Astrocyte of the cerebellum (primary cell): ENCODE results near the gene DCTN4.

ENCODE experiments used
- DNase-seq: peaks from one replicate; pipeline ENCODE4 v3.0.0-alpha.2; 2011; ENCODE audit warnings: low read depth
- H3K4me3 ChIP-seq: 2 replicates; pipeline ENCODE4 v1.5.1; 2011; ENCODE audit warnings: mild to moderate bottlenecking, low read depth, low read length, moderate library complexity
- in situ Hi-C: cut with HindIII; loops from 2 replicates; pipeline ENCODE4 v1.10.0; 2017; ENCODE audit warnings: low sequenced_read_pairs
- TF ChIP-seq, protein P1 (sequence below): IDR thresholded peaks from 2 replicates; pipeline ENCODE4 v1.5.1; 2012; ENCODE audit warnings: low read length, low read depth, moderate library complexity, mild to moderate bottlenecking; ENCODE audit errors: missing control alignments

The DCTN4 gene

GRCh38 chr5:150789943-150790611, 31.3 kb upstream of the DCTN4 start:
- peak; percentile 95 for DNase-seq
- in situ Hi-C loops: no loop called here
- TF ChIP-seq, protein P1, sequence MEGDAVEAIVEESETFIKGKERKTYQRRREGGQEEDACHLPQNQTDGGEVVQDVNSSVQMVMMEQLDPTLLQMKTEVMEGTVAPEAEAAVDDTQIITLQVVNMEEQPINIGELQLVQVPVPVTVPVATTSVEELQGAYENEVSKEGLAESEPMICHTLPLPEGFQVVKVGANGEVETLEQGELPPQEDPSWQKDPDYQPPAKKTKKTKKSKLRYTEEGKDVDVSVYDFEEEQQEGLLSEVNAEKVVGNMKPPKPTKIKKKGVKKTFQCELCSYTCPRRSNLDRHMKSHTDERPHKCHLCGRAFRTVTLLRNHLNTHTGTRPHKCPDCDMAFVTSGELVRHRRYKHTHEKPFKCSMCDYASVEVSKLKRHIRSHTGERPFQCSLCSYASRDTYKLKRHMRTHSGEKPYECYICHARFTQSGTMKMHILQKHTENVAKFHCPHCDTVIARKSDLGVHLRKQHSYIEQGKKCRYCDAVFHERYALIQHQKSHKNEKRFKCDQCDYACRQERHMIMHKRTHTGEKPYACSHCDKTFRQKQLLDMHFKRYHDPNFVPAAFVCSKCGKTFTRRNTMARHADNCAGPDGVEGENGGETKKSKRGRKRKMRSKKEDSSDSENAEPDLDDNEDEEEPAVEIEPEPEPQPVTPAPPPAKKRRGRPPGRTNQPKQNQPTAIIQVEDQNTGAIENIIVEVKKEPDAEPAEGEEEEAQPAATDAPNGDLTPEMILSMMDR: no peak
- H3K4me3 ChIP-seq: peak overlapping the region; percentile 10

GRCh38 chr5:150789450-150789849, 30.6 kb upstream of the DCTN4 start:
- H3K4me3 ChIP-seq: no peak overlapping the region
- in situ Hi-C loops: no loop called here
- TF ChIP-seq, protein P1: no peak
- DNase-seq: no peak

DNA sequence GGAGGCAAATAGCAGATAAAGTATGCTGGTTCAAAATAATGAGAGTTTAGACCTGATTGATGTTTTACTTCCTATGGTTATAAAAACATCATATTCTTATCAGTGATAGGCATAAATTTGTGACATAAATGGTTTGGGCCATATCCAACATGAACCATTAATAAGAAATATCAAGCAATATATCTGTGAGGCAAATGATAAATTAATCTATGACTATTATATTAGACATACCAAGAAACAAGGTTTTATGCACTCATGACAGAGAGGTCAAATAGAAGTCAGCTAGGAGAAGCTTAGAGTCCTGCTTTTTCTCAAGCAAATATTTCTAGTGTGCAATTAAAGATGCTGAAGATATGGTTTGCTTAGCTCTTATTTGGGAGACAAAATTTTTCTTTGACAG, 30.2 kb upstream of the DCTN4 start:
- no peak overlapping the region for H3K4me3 ChIP-seq
- in situ Hi-C loops: no loop called here
- DNase-seq: no peak
- TF ChIP-seq, protein P1: no peak

DNA sequence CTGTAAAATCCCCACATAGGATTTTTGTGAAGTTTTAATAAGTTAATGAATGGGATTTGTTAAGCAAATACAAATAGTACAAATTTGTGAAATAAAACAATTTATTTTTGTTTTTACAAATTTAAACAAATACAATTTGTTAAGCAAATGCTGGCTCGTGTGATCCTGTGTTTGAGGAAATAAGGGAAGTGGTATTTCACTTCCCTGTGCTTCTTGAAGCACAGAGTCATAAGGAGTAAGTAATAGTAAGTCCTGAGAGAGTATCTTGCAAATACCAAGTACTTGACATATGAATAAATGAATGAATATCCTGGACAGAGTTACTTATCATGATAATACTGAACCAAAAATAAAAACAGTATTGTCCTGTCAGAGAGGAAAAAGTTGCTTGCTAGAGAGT, 28.8 kb upstream of the DCTN4 start:
- DNase-seq: no peak
- H3K4me3 ChIP-seq: no peak overlapping the region
- in situ Hi-C loops: no loop called here
- TF ChIP-seq, protein P1: no peak

DNA sequence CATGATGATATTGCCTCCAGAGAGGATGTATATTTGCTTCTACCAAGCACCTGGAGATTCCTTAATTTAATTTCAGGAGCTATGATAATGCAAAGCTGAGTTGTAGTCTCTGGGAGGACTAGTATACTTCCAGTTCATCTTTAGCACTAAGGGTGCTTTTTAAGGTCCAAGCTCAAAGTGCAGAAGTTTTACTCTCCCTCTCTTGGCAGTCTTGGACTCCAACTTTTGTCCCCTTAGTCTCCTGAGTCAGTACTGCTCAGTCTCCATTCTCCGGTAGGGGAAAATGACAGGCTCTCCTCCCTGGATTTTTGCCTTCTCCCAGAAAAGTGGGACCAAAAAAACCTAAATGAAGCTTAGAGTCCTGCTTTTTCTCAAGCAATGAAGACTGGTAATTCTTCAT, 28.1 kb upstream of the DCTN4 start:
- no peak overlapping the region for H3K4me3 ChIP-seq
- TF ChIP-seq, protein P1: no peak
- in situ Hi-C loops: no loop called here
- DNase-seq: no peak

- DNase-seq: no peak
- TF ChIP-seq, protein P1: no peak
- in situ Hi-C loops: no loop called here
- H3K4me3 ChIP-seq: no peak overlapping the region
Measured at GRCh38 chr5:150785950-150786349, 27.1 kb upstream of the DCTN4 start.
